ENCODE results near the gene RBBP6.
"Not testable (repeated sequence)": the region's sequence is repeated elsewhere in the genome, so short reads cannot be mapped to it uniquely, and the experiment has no call there.

The RBBP6 gene, protein sequence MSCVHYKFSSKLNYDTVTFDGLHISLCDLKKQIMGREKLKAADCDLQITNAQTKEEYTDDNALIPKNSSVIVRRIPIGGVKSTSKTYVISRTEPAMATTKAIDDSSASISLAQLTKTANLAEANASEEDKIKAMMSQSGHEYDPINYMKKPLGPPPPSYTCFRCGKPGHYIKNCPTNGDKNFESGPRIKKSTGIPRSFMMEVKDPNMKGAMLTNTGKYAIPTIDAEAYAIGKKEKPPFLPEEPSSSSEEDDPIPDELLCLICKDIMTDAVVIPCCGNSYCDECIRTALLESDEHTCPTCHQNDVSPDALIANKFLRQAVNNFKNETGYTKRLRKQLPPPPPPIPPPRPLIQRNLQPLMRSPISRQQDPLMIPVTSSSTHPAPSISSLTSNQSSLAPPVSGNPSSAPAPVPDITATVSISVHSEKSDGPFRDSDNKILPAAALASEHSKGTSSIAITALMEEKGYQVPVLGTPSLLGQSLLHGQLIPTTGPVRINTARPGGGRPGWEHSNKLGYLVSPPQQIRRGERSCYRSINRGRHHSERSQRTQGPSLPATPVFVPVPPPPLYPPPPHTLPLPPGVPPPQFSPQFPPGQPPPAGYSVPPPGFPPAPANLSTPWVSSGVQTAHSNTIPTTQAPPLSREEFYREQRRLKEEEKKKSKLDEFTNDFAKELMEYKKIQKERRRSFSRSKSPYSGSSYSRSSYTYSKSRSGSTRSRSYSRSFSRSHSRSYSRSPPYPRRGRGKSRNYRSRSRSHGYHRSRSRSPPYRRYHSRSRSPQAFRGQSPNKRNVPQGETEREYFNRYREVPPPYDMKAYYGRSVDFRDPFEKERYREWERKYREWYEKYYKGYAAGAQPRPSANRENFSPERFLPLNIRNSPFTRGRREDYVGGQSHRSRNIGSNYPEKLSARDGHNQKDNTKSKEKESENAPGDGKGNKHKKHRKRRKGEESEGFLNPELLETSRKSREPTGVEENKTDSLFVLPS (N-terminal part only)

DNA sequence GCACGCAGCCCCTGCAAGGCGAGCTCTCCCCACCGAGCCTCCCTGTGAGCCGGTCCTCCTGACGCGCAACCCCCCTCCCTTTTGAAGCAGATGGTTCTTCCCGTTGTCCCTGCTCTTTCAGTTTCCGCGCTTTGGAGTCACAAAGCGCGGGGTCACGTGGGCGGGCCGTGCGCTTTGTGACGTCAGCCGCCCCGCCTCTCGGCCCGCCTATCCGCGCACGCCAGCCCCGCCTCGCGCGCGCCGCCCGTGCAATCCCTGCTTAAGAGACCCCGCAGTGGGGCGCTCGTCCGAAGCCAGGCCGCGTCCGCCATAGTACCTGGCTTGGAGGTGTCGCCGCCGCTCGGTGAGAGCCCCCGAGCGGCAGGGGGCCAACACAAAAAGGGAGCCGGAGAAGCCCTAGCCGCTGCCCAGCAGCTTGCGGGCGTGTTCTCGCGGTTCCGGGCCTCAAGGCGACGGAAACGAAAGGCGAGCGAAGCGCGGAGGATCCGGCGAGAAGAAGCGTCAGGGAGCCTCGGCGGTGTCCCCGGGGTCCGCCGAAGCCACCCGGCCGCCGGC is at the start of gene RBBP6:
Gene RBBP6 (plus strand): TSS at position 272 of the 555 bp plus-strand sequence. CDS start 1,061 bp downstream, outside the sequence.
- DNase-seq (ENCODE audit: low read depth in 2 of 2), result peak; percentile 85 to 89

DNA sequence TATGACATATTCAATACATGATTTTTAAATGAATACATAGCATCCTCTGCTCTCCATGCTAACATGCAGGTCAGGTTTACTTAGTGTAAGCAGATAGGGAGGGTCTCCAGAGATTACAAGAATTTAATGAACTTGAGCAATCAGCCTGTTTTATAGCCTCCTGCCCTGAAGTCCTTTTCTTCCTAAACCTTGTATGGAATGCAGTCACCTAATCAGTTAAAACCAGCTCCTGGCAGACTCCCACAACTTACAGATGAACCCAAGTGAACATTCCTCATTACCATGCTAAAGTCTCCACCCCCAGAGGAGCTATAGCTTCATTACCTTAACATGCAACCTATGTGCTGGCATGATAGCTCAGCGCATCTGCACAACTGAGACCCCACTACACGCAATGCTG is 48.5 kb upstream of the RBBP6 start:
- DNase-seq (ENCODE audit: low read depth in 2 of 2), result no peak

DNA sequence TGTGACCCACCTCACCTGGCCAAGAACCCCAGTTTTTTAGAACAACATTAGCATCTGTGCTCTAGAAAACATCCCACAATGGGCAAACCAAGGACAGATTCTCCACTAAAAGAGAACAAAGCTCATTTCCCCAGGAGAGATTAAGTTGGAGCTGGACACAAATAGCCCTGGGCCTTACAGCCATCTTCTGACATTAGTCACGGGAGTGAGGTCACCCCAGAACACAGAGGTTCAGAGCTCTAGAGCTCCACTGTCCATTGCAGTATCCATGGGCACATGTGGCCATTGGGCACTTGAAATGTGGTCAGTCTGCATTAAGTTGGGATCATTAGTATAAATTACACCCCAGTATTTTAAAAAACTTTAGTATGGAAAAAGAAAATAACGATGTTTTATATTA is 47.6 kb upstream of the RBBP6 start:
- no peak for DNase-seq (ENCODE audit: low read depth in 2 of 2)

GRCh38 chr16:24493821-24494220 is 45.5 kb upstream of the RBBP6 start:
- no peak for DNase-seq (ENCODE audit: low read depth in 2 of 2)

DNA sequence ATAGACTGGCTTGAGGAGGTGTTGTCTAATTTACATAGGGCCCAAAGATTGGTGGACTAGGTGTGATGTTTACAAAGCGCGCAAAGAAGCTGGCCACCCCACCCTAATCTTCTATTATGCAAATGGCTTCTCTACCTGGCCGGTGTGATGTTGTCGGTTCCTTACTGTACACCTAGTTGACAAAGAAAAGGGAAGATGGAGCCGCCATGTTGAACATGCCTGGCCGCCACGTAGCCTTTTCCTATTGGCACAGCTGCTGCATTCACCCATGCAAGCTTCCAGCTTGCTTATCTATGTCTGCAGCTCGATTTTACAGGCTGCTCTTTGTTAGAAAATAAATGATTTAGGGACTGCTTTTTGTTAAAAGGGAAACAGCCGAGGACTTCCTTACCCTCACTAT is 44.2 kb upstream of the RBBP6 start:
- not testable (repeated sequence) for DNase-seq (ENCODE audit: low read depth in 2 of 2)

- no peak for DNase-seq (ENCODE audit: low read depth in 2 of 2)
These were observed 41.9 kb upstream of the RBBP6 start for GRCh38 chr16:24497440-24497839.

DNA sequence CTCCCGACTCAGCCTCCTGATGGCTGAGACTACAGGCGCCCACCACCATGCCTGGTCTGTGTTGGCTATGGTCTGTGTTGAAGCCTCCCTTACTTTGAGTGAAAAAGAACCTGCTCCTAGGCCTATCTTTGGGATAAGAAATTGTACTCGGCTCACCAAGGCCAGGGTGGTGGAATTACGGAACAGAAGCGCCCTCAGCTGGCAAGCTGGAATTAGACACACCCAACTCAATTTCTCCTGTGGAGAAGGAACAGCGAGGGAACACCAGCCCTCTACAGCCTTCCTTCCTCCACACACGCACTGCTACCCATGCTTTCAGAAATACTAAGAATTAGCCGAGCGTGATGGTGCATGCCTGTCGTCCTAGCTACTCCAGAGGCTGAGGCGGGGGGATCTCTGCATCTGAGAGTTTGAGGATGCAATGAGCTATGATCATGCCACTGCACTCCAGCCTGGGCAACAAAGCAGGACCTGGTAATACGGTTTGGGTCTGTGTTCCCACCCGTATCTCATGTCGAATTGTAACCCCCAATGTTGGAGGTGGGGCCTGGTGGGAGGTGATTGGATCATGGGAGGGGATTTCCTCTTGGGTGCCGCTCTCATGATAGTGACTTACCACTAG is 40.1 kb upstream of the RBBP6 start:
- no peak for DNase-seq (ENCODE audit: low read depth in 2 of 2)

DNA sequence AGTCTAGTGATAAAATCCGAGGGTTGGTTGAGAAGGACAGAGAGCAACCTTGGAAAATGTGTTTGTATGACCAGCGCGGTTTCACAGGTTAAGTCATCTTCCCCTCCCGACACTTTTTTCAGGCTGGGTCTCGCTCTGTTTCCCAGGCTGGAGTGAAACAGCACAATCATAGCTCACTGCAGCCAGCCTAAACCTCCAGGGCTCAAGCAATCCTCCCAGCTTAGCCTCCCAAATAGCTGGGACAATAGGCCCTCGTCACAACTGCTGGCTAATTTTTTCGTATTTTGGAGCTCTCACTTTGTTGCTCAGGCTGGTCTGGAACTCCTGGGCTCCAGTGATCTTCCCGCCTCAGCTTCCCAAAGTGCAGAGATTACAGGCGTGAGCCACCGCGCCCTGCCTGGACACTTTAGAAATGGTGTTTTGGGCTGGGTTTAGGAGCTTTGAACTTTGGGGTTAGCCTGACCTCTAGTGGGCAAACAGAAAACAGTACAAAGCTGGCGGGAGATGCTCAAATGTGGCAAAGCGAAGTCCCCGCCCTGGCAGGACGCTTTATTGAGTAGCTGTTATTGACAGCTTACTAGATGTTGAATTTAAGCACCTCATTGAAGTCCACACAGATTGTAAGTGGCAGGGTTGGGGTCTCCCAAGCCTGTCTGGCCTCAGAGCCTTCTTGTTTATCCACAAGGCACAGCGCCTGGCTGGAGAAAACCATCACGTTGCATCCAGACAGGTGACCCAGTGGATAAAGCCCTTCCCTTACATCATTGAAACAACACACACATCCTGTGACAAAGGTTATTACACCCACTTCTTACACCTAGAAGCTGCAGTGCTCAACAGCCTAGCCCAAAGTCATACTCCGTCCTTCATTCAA is 34.7 kb upstream of the RBBP6 start:
- DNase-seq (ENCODE audit: low read depth in 2 of 2), result peak; percentile 19 to 20

DNA sequence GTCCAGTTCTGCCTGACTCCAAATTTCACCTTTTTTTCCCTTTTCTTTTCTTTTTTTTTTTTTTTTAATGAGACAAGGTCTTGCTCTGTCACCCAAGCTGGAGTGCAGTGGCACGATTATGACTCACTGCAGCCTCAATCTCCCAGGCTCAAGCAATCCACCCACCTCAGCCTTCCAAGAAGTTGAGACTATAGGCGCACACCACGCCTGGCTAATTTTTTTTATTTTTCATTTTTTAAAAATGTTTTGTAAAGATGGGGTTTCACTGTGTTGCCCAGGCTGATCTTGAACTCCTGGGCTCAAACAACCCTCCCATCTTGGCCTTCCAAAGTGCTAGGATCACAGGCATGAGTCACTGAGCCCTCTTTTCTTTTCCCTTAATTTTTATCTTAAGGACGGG is 33.4 kb upstream of the RBBP6 start:
- no peak for DNase-seq (ENCODE audit: low read depth in 2 of 2)

DNA sequence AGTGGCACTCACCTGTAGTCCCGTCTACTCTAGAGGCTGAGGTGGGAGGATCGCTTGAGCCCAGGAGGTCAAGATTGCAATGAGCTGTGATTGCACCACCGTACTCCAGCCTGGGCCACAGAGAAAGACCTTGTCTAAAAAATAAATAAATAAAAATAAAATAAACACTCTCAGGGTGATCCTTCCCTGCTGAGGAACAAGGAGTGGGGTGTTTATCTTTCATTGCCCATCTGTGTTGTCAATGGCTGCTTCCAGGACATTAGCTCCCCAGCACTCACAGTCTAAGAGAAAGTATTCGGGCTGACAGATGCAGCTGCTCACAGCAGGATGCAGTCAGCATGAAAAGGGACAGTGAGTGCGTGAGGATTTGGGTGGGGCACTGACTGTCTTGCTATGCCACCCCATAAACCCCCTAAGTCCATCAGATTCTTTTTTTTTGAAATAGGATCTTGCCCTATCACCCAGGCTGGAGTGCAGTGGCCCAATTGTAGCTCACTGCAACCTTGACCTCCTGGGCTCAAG is 31.3 kb upstream of the RBBP6 start:
- DNase-seq (ENCODE audit: low read depth in 2 of 2), result no peak

DNA sequence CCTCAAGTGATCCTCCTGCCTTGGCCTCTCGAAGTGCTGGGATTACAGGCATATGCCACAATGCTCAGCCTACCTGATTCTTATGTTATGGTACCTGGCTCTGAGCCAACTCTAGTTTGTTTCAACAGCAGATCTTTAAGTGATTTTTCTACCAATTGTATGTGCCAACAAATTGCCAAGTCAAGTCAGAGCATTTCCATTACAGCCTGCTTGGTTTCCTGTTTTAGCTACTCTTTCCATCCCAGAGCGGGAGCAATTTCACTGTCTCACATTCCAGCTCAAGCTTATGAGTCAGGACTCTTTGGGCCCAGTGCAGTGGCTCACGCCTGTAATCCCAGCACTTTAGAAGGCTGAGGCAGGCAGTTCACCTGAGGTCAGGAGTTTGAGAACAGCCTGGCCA is 30.8 kb upstream of the RBBP6 start:
- no peak for DNase-seq (ENCODE audit: low read depth in 2 of 2)

- no peak for DNase-seq (ENCODE audit: low read depth in 2 of 2)
These were observed 29.8 kb upstream of the RBBP6 start for GRCh38 chr16:24509536-24509935.

- DNase-seq (ENCODE audit: low read depth in 2 of 2), result no peak
These were observed 28.2 kb upstream of the RBBP6 start for GRCh38 chr16:24511174-24511573.

- no peak for DNase-seq (ENCODE audit: low read depth in 2 of 2)
These were observed 27.6 kb upstream of the RBBP6 start for GRCh38 chr16:24511792-24512191.

- no peak for DNase-seq (ENCODE audit: low read depth in 2 of 2)
These were observed 25.3 kb upstream of the RBBP6 start for GRCh38 chr16:24514096-24514495.

GRCh38 chr16:24515186-24515585 is 24.2 kb upstream of the RBBP6 start:
- DNase-seq (ENCODE audit: low read depth in 2 of 2), result no peak

DNA sequence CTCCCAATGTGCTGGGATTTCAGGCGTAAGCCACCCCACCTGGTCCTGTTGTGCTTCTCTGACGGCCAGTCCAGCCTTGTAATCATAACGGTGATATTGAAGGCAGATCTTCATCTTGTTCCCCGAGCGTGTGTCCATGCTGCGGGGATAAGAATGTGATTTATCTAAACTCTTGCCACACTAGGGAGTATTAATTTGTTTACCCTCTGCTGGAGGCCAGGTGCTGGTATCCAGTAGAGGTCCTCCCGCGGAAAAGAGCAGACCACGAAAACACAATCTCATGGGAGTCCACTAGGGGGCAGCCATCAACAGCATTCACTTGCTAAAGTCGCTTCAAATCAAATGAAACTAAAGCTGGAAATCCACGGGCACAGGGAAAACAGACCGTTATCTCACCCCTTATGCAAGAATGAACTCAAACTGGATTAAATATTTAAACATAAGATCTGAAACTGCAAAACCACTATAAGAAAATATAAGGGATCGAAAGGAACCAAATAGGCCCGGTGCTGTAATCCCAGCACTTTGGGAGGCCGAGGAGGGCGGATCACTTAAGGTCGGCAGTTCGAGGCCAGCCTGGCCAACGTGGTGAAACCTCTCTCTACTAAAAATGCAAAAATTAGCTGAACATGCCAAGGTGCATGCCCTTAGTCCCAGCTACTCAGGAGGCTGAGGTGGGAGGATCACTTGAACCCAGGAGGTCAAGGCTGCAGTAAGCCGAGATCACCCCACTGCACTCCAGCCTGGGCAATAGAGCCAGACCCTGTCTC is 22.3 kb upstream of the RBBP6 start:
- DNase-seq (ENCODE audit: low read depth in 2 of 2), result peak; percentile 54 to 55

DNA sequence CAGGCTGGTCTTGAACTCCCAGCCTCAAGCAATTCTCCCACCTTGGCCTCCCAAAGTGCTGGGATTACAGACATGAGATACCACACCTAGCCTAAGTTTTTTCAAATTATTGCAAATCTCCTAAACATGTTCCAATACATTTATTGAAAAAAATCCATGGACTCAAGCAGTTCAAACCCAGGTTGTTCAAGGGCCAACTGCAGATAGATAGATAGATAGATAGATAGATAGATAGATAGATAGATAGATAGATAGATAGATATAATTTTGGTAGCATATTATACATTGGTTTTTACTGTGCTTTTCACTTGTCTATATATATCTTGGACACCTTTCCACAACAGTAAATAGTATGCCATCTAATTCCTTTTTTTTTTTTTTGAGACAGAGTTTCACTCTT is 20.9 kb upstream of the RBBP6 start:
- DNase-seq (ENCODE audit: low read depth in 2 of 2), result no peak

DNA sequence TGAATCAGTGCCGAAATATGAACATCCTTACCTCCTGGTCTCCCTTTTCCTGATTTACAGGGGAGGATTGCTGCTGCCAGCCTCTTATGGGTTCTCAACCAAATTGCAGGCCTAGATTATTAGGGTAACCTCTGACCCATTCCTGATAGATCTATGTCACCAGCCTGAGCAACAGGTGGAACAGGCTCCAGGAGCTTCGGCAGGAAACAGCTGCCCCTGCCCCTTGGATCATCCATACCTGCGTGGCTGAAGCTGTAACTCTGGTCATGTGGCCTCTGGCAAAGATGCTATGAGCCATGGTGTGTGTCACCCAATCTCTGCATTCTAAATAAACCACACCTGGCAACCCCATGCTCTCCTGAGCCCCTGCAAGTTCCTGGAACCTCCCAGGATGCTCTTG is 18.4 kb upstream of the RBBP6 start:
- DNase-seq (ENCODE audit: low read depth in 2 of 2), result no peak

DNA sequence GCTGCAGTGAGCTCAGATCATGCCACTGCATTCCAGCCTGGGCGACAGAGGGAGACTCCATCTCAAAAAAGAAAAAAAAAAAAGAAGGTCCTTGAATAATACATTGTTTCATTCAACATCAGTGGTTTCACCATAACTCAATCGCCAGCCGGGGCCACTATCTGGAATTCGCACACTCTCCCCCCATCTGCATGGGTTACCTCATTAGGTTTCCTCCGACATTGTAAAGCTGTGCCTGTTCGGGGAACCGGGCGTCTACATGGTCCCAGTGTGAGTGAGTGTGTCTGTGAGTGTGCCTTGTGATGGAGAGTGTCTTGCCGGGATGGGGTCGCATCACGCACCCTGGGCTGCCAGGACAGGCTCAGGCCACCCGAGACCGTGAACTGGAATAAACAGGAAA is 16.6 kb upstream of the RBBP6 start:
- no peak for DNase-seq (ENCODE audit: low read depth in 2 of 2)

All from stimulated activated CD8-positive, alpha-beta memory T cell treated with anti-CD3 and anti-CD28 coated beads, Interleukin-15, amount 100 ng/mL, for 48 hours (primary cell).